22Rv1 (cell line): ENCODE results near the gene SLC16A12.

Experiments used
- H3K27ac ChIP-seq: fragments of 450-650 bp; 2 replicates; pipeline ENCODE4 v1.5.1; 2017
- CTCF ChIP-seq: fragments of 450-650 bp; IDR thresholded peaks from 2 replicates; pipeline ENCODE4 v1.5.1; 2017; ENCODE audit warnings: mild to moderate bottlenecking
- ZFX ChIP-seq: fragments of 450-650 bp; IDR thresholded peaks from 2 replicates; pipeline ENCODE4 v1.6.1; 2017; ENCODE audit warnings: antibody characterized with exemption, borderline replicate concordance

Gene SLC16A12

GRCh38 chr10:89478085-89478738 is 57.2 kb downstream of the SLC16A12 start:
- no peak overlapping the region for H3K27ac ChIP-seq
- no peak for TF ChIP-seq ZFX
- no peak for TF ChIP-seq CTCF

GRCh38 chr10:89476150-89476549 is 59.2 kb downstream of the SLC16A12 start:
- no peak overlapping the region for H3K27ac ChIP-seq

GRCh38 chr10:89475591-89475998 is 59.8 kb downstream of the SLC16A12 start:
- no peak overlapping the region for H3K27ac ChIP-seq
- no peak for TF ChIP-seq ZFX
- no peak for TF ChIP-seq CTCF

More at GRCh38 chr10:89476150-89476549, 59.2 kb downstream of the SLC16A12 start:
- TF ChIP-seq CTCF (no peak), ZFX (no peak)

- TF ChIP-seq ZFX (no peak), CTCF (no peak)
- no peak overlapping the region for H3K27ac ChIP-seq
Observed at GRCh38 chr10:89475125-89475524, 60.3 kb downstream of the SLC16A12 start.

GRCh38 chr10:89474452-89474851 is 60.9 kb downstream of the SLC16A12 start:
- TF ChIP-seq CTCF (no peak), ZFX (no peak)
- no peak overlapping the region for H3K27ac ChIP-seq

GRCh38 chr10:89471110-89471809 is 64.1 kb downstream of the SLC16A12 start:
- TF ChIP-seq CTCF = no peak
- no peak for TF ChIP-seq ZFX
- no peak overlapping the region for H3K27ac ChIP-seq

GRCh38 chr10:89470628-89471027 is 64.8 kb downstream of the SLC16A12 start:
- H3K27ac ChIP-seq = no peak overlapping the region
- TF ChIP-seq ZFX (no peak), CTCF (no peak)
